Fibroblast of skin of back (primary cell): Measurements from ENCODE around the gene CAMTA1.
A peak's percentile ranks its signal among the peaks of the same experiment; 100 is the strongest.
"Not testable (repeated sequence)": the region's sequence is repeated elsewhere in the genome, so short reads cannot be mapped to it uniquely, and the experiment has no call there.

Source experiments
- DNase-seq: peaks from one replicate; pipeline ENCODE4 v3.0.0-alpha.2; 2013

CAMTA1 gene

GRCh38 chr1:7355646-7356045 lies 570.4 kb downstream of the CAMTA1 start:
- DNase-seq = no peak

- no peak for DNase-seq
These were observed 570.8 kb downstream of the CAMTA1 start for GRCh38 chr1:7356079-7356478.

- DNase-seq = no peak
These were observed 573.2 kb downstream of the CAMTA1 start for GRCh38 chr1:7358425-7358824.

GRCh38 chr1:7360526-7360925 lies 575.3 kb downstream of the CAMTA1 start:
- DNase-seq = no peak

- DNase-seq = no peak
These were observed 577.7 kb downstream of the CAMTA1 start for GRCh38 chr1:7362947-7363346.

- no peak for DNase-seq
These were observed 578.2 kb downstream of the CAMTA1 start for GRCh38 chr1:7363450-7363849.

GRCh38 chr1:7365706-7366105 lies 580.5 kb downstream of the CAMTA1 start:
- no peak for DNase-seq

GRCh38 chr1:7366286-7366954 lies 581.2 kb downstream of the CAMTA1 start:
- no peak for DNase-seq

GRCh38 chr1:7366955-7367665 lies 581.9 kb downstream of the CAMTA1 start:
- no peak for DNase-seq

- no peak for DNase-seq
These were observed 584.6 kb downstream of the CAMTA1 start for GRCh38 chr1:7369866-7370265.

- no peak for DNase-seq
These were observed 586.7 kb downstream of the CAMTA1 start for GRCh38 chr1:7371926-7372325.

- DNase-seq = no peak
These were observed 587.3 kb downstream of the CAMTA1 start for GRCh38 chr1:7372477-7373120.

- DNase-seq = no peak
These were observed 588.0 kb downstream of the CAMTA1 start for GRCh38 chr1:7373251-7373650.

- no peak for DNase-seq
These were observed 588.8 kb downstream of the CAMTA1 start for GRCh38 chr1:7373876-7374562.

GRCh38 chr1:7374563-7375160 lies 589.4 kb downstream of the CAMTA1 start:
- no peak for DNase-seq

GRCh38 chr1:7375329-7375728 lies 590.1 kb downstream of the CAMTA1 start:
- DNase-seq = no peak

GRCh38 chr1:7375781-7376660 lies 590.8 kb downstream of the CAMTA1 start:
- no peak for DNase-seq

GRCh38 chr1:7376676-7377075 lies 591.4 kb downstream of the CAMTA1 start:
- no peak for DNase-seq

- no peak for DNase-seq
These were observed 593.3 kb downstream of the CAMTA1 start for GRCh38 chr1:7378346-7379130.

- DNase-seq = peak; percentile 80
These were observed 594.3 kb downstream of the CAMTA1 start for GRCh38 chr1:7379441-7379971.

- not testable (repeated sequence) for DNase-seq
These were observed 594.8 kb downstream of the CAMTA1 start for GRCh38 chr1:7380068-7380467.
